ENCODE results near the gene PLEKHF1. TPM values are rescaled to one million over a fixed set of nuclear protein-coding genes. Genes with fewer than 3 reads are reported as not detected.
"Not testable (repeated sequence)": the region's sequence is repeated elsewhere in the genome, so short reads cannot be mapped to it uniquely, and the experiment has no call there.

The PLEKHF1 gene
- total RNA-seq, 1 experiment from 2014 or later, result 37.5 TPM

DNA sequence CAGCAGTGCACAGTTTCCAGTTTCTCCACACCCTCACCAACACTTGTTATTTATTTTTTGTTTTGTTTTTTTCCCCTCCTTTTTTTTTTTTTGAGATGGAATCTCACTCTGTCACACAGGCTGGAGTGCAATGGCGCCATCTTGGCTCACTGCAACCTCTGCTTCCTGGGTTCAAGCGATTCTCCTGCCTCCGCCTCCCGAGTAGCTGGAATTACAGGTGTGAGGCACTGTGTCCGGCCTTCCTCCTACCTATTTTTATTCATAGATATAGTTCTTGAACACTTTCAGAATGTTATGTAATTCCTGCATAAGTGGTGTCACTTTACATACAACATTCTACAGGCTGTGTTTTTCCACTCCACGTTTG is 5.7 kb downstream of the PLEKHF1 start:
- H3K27me3 ChIP-seq, DNase-seq, H3K4me3 ChIP-seq, H3K9me3 ChIP-seq: not testable (repeated sequence)
- H3K36me3 ChIP-seq, result peaks cover 53% of the 10 kb centered on the region

DNA sequence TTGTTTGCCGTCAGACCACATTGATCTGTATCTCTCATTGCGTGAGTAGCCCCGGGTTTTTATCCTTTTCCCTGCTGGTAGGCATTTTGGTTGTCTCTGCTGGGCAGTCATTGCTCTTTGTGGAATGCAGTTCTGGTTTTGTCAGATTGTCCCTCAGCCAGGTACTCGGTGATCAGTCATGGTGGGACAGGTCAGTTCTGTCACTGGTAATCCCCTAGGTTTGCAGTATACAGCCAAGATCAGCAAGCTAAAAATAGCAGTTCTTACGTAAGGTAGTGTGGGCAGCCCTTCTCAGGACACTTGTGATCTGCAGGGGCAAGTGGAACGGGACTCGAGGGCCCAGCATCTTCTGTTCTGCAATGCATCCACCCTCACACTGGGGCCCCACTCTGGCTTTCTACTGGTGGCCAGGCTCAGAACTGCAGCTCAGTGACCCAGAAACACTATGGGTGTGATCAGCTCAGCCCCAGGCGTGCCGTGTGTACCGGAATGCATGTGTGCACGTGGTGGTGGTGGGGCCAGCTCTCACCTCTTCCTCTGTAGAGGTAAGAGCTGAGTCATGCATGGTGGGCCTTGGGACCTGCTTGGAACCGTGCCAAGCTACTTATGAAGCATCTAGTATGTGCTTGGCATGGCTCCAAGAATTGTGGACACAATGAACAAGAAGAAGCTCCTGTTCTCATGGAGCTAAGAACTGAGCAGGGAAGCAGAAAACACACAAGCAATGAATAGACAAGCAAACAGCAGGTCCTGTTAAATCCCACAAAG is 6.3 kb downstream of the PLEKHF1 start:
- Histone ChIP-seq H3K4me3 (no peak overlapping the region), H3K9me3 (no peaks in the 10 kb centered on the region), H3K36me3 (peaks cover 54% of the 10 kb centered on the region), H3K27me3 (no peaks in the 10 kb centered on the region)
- DNase-seq, result no peak

DNA sequence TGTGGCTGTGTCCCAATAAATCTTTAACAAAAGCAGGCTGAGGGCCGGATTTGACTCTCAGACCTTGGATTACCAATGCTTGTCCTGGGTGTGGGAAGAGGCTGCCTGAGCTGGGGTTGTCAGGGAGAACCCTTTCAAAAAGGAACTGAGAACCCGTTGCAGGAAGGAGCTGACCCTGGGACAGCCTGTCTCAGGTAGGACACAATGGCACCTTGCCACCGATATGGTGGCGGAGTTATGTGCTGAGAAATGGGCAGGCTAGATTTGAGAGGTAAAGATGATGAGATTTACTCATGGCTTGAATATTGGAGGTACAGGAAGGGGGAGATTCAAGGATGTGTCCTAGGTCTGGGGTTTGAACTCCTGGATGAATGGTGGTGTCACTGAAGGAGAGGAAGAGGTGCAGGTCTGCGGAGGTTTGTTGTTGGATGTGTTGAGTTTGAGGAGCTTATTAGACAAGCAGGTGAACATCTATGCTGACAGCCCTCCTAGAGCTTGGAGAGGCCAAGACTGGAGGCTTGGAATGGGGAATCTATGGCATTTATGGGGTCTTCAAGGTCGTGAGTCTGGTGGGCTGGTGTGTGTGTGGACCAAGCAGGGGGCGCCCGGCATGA is 7.2 kb downstream of the PLEKHF1 start:
- Histone ChIP-seq H3K36me3 (peaks cover 50% of the 10 kb centered on the region), H3K4me3 (no peak overlapping the region), H3K27me3 (no peaks in the 10 kb centered on the region), H3K9me3 (no peaks in the 10 kb centered on the region)
- no peak for DNase-seq

DNA sequence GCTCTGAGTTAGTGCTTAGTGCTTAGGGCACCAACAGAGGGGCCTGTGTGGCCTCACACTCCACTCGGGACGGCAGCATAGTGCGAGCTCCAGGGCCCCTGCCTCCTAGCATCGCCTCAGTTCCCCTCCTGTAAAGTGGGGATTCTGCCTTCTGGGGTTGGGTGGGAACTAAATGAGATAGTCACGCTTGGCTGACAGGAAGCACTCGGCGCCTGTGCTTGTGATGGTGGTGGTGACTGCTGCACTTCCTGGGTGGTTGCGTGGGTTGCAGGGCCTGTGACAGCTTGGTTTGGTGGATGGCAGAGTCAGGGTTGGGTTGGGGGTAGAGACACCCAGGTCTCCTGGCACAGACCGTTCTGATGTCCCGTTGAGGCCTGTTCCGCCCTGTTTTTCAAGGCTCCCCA is 7.7 kb downstream of the PLEKHF1 start:
- H3K36me3 ChIP-seq, result peaks cover 54% of the 10 kb centered on the region
- no peak overlapping the region for H3K4me3 ChIP-seq
- DNase-seq, result no peak
- H3K27me3 ChIP-seq, result no peaks in the 10 kb centered on the region
- no peaks in the 10 kb centered on the region for H3K9me3 ChIP-seq

DNA sequence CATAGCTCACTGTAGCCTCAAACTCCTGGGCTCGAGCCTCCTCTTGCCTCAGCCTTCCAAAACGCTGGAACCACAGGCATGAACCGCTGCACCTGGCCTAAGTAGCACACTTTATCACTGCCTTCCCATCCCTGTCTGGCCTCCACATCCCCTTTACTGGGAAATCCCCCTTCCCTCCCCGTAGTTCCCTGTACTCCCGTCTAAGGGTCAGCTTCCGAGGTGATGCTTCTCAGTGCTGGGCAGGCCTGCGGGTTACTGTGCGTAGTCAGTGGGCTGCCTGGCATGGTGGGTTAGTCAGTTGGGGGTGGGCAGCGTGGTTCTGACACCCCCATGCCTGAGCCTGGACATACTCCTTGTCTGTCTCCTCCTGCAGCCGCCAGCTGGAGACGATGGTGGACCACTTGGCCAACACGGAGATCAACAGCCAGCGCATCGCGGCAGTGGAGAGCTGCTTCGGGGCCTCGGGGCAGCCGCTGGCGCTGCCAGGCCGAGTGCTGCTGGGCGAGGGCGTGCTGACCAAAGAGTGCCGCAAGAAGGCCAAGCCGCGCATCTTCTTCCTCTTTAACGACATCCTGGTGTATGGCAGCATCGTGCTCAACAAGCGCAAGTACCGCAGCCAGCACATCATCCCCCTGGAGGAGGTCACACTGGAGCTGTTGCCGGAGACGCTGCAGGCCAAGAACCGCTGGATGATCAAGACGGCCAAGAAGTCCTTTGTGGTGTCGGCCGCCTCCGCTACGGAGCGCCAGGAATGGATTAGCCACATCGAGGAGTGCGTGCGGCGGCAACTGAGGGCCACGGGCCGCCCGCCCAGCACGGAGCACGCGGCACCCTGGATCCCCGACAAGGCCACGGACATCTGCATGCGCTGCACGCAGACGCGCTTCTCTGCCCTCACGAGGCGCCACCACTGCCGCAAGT is 8.4 kb downstream of the PLEKHF1 start:
- DNase-seq, result no peak
- no peak overlapping the region for H3K4me3 ChIP-seq
- no peaks in the 10 kb centered on the region for H3K9me3 ChIP-seq
- no peaks in the 10 kb centered on the region for H3K27me3 ChIP-seq
- peaks cover 56% of the 10 kb centered on the region for H3K36me3 ChIP-seq

DNA sequence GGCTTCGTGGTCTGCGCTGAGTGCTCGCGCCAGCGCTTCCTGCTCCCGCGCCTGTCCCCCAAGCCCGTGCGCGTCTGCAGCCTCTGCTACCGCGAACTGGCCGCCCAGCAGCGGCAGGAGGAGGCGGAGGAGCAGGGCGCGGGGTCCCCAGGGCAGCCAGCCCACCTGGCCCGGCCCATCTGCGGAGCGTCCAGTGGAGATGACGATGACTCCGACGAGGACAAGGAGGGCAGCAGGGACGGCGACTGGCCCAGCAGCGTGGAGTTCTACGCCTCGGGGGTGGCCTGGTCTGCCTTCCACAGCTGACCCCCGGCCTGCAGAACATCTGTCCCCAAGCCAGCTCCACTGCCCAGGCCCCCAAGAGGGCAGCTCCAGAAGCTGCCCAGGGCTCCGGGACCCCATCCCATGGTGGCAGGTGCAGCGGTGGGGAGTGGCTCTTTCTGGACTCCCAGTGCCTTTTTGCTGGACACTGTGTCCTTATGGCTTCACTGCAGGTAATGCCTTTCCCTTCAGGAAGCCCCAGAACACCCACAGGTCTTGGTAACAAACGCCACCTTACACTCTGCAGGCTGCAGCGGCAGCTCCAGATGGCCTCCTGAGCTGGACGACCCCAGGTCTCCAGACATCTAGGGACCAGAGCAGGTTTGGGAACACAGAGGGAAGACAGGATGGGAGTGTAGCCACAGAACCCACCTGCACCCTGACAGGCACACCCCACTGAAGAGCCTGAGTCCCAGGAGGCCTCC is 9.3 kb downstream of the PLEKHF1 start:
- no peak overlapping the region for H3K4me3 ChIP-seq
- no peaks in the 10 kb centered on the region for H3K9me3 ChIP-seq
- no peak for DNase-seq
- peaks cover 52% of the 10 kb centered on the region for H3K36me3 ChIP-seq
- no peaks in the 10 kb centered on the region for H3K27me3 ChIP-seq

DNA sequence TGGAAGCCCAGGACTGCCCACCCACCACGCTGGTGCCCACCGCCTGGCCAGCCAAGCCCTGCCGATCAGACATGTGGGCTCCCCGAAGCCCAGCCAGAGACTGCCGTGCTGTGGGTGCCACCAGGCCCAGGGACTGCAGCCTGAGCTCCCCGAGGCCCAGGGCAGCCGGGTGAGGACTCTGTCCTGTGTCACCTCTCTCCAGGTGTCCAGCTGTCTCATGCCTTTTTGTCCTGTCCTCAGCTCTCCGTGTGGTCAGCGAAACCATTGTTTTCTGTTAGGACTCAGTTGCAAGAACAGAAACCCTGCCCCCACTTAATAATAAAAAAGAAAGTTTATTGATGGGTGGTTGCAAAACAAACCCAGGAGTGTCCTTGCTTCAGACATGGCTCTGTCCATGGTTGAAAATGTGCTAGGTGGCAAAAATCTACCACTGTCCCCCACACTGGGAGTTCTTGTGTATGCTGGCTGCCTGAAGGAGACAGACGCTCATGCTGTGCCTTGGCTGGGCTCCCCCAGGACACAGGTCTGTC is 9.9 kb downstream of the PLEKHF1 start:
- Histone ChIP-seq H3K36me3 (peaks cover 47% of the 10 kb centered on the region), H3K4me3 (no peak overlapping the region), H3K9me3 (no peaks in the 10 kb centered on the region), H3K27me3 (no peaks in the 10 kb centered on the region)
- DNase-seq, result no peak

DNA sequence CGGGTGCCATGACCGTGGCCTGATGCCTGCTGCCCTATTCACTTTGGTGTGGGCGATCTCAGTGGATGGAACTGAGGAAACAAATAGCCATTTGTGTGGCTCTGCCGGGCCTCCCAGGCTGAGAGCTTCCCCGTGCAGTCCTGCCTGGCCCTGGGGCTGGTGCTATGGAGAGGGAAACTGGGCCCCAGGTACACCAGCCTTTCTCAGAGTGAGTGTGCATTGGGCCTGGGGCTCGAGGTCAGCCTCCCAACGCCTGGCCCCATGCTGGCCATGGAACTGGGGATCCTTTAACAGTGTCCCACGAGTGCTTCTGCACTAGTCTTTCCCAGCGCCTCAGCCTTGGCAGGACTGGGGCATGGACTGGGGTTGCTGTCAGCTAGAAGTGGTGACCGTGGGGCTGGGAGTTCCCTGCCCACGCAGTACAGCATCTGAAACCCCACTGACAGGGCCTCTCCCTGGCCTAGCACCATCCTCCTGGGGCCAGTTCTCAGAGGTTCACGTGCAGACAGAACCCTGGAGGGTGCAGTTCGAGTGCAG is 10.5 kb downstream of the PLEKHF1 start:
- H3K36me3 ChIP-seq, result peaks cover 44% of the 10 kb centered on the region
- DNase-seq, result no peak
- H3K9me3 ChIP-seq, result no peaks in the 10 kb centered on the region
- no peak overlapping the region for H3K4me3 ChIP-seq
- no peaks in the 10 kb centered on the region for H3K27me3 ChIP-seq

DNA sequence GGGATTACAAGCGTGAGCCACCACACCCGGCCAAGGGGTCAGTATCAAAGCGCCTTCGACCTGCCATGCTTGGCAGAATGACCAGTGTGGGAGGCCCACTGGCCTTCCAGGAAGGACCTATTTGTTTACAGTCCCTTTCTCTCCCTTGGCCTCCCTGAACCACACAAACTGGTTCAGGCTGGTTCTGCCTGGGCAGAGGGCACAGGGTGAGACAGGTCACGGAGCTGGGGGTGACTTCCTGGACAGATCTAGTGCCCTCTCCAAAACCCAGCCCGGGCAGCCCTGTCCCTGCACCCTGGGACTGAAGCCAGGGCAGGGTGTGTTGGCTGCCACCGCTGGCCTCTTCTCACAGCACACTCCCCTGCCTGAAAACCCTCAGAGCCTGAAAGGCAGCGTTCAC is 11.3 kb downstream of the PLEKHF1 start:
- peaks cover 40% of the 10 kb centered on the region for H3K36me3 ChIP-seq
- H3K27me3 ChIP-seq, result no peaks in the 10 kb centered on the region
- no peak overlapping the region for H3K4me3 ChIP-seq
- DNase-seq, result no peak
- no peaks in the 10 kb centered on the region for H3K9me3 ChIP-seq

DNA sequence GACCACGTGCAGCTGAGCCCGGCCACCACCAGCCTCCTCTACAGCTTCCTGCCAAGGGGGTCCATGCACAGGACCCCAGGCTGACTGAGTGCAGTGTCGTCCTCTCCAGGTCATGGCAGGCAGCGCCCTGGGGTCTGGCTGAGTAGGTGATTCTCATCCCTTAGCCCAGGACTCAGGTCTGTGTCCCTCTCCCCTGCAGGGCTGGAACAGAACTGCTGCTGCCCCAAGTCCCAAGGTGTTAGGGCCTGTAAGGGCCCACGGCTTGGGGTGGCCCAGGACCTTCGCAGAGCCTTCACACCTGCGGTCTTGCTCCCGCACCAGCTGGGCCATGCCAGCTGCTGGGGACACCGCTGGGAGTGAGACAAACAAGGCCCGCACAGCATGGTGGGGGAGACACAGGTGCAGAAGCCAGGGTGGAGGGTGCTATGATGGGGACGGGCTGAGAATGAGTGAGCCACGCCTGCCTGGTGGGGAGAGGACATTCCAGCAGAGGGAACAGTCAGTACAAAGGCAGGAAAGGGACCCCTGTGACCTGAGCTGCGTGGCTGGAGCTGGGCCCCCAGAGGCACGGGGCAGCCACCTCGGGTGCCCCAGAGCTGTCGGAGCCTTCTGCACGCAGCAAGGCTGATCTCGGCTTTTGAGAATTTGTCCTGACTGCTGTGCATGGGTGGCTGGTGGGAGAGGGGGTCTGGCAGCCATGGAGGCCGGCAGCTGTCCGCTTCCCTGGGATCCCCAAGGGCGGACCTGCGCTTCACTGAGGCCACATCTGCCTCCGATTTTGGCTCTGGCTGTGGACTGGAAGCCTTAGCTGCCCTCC is 11.9 kb downstream of the PLEKHF1 start:
- H3K9me3 ChIP-seq, result no peaks in the 10 kb centered on the region
- H3K36me3 ChIP-seq, result peaks cover 34% of the 10 kb centered on the region
- DNase-seq, result no peak
- no peaks in the 10 kb centered on the region for H3K27me3 ChIP-seq
- H3K4me3 ChIP-seq, result no peak overlapping the region

DNA sequence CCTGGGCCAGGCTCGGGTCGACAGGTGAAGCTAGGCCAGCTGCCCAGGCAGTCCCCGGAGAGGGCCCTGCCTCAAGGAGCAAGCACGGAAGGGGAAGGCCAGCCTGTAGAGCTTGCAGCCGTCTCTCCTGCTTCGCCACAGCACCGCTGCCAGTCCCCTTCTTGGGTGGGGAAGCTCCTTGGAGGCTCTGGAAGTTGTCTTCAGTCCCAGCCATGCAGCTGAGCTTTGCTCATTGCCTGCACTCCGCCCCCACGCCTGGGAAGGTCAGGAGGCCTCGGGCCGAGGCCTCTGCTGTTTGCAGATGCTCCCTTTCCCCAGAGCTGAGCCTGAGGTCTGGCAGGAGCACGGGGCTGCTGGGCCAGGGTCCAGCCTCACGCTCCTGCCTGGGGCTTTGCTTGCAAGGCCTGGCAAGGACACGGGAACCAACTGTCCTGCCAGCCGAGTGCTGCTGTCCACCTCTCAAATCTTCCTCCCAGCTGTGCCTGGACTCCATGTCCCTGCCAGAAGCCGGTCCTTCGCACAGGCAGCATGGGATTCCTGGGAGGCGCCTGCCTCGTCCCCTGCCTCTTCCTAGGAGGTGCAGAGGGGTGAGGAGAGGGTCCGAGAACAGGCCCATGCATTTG is 13.3 kb downstream of the PLEKHF1 start:
- Histone ChIP-seq H3K4me3 (no peak overlapping the region), H3K27me3 (no peaks in the 10 kb centered on the region), H3K36me3 (peaks cover 31% of the 10 kb centered on the region), H3K9me3 (no peaks in the 10 kb centered on the region)
- DNase-seq, result peak; percentile 62

DNA sequence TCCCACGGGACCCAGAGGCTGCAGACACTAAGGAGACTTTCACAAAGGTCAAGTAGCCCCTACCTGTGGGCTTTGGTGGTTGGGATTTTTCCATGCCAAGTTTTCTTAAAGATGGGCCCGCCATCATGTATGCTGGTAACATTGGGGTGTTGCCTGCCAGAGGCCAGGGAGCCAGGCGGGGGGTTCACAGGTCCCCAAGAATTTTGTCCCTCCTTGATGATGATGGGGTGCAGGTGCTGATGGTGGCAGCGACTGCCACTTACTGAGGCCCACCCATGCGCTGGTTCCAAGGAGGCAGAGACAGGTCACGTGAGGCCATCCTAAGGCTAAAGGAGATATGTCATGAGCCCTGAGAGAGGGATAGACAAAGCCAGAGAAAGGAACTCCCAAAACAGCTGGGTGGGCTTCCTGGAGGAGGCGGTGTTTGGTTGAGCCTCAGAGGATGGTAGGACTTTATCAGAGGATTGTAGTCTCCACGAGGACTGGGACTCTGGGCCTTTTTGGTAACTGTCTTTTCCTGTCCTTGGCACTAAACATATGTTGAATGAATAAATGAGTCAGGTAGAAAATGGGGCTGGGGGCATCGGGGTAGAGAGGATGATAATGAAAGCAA is 14.4 kb downstream of the PLEKHF1 start:
- no peak for DNase-seq

DNA sequence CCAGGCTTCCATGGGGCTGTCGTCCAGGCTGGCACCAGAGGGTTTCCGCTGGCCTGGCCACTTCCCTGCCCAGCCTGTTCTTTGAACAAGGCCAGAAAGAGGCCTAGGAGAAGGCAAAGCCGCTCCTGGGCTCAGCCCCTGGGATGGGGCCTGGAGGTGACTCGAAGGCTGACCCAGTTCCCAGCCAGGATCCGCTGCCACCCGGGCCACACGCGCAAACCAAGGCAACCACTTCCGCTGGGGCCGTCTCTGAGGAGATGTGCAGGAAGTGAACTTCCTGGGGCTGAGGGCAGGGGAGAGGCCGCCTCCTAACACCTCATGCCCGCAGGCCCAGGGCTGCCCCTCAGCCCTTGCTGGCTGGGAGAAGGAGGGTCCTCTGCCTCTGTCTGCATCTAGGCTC is 15.2 kb downstream of the PLEKHF1 start:
- Histone ChIP-seq H3K36me3 (peaks cover 14% of the 10 kb centered on the region), H3K27me3 (no peaks in the 10 kb centered on the region), H3K9me3 (no peaks in the 10 kb centered on the region), H3K4me3 (no peak overlapping the region)
- DNase-seq, result peak; percentile 31

More for the DNA sequence above, 14.4 kb downstream of the PLEKHF1 start:
- Histone ChIP-seq H3K4me3 (no peak overlapping the region), H3K27me3 (no peaks in the 10 kb centered on the region), H3K36me3 (peaks cover 22% of the 10 kb centered on the region), H3K9me3 (no peaks in the 10 kb centered on the region)

DNA sequence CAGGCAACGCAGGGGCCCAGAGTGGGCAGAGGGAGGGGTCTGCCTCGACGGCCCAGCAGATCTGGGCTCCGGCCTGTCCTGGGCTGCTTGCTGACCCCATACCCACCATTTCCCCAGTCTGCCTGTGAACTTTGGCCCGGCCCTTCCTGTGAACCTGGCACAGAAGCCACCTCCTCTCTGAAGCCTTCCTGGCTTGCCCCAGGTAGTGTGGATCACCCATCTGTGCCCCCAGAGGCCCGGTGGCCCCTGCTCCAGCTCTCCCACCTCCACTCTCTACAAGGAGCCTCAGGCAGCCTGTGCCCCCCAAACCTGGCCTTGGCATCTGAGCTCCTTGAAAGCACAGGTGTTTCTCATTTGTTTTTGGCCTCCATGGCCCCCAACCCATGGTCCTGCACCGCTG is 15.7 kb downstream of the PLEKHF1 start:
- Histone ChIP-seq H3K9me3 (no peaks in the 10 kb centered on the region), H3K27me3 (no peaks in the 10 kb centered on the region), H3K36me3 (peaks cover 11% of the 10 kb centered on the region), H3K4me3 (no peak overlapping the region)
- no peak for DNase-seq

Data from MG63 (cell line).